Myocyte (in vitro differentiated cells): ENCODE measurements around the gene CLINT1. TPM values are rescaled to one million over a fixed set of nuclear protein-coding genes. Genes with fewer than 3 reads are reported as not detected.

Experiments
- total RNA-seq: library from RNA; depleted of rRNA; stranded (reverse); fragments of >200 nt; gene quantifications from 2 replicates; pipeline ENCODE4 v1.2.3, GENCODE V29; 2014

CLINT1 gene
- total RNA-seq, 1 donor from 2014 or later = 69.9 TPM

Other genes with a start within 250 kb of the CLINT1 start
- gene SOX30, start 206.7 kb downstream of the CLINT1 start, total RNA-seq = 0.05 and 0.47 TPM in 2 replicates
- not detected in 2 replicates for gene C5orf52, start 187.6 kb downstream of the CLINT1 start, total RNA-seq
- 13.0 and 13.9 TPM in 2 replicates for gene THG1L, start 127.7 kb downstream of the CLINT1 start, total RNA-seq
- 5.7 and 8.1 TPM in 2 replicates for gene LSM11, start 115.4 kb downstream of the CLINT1 start, total RNA-seq